Hematopoietic multipotent progenitor cell (in vitro differentiated cells): ENCODE results near the gene STOML1. TPM values are rescaled to one million over a fixed set of nuclear protein-coding genes. Genes with fewer than 3 reads are reported as not detected.

ENCODE experiments used
- DNase-seq, 3 donors: peaks; one replicate each; pipeline ENCODE4 v3.0.0-alpha.2; 2011 to 2015; ENCODE audit warnings: low read depth in 2 of 3, low spot score in 2 of 3
- total RNA-seq: library from RNA; depleted of rRNA; stranded (reverse); fragments of >200 nt; gene quantifications from one replicate; pipeline ENCODE4 v1.2.3, GENCODE V29; 2012

STOML1 gene, protein sequence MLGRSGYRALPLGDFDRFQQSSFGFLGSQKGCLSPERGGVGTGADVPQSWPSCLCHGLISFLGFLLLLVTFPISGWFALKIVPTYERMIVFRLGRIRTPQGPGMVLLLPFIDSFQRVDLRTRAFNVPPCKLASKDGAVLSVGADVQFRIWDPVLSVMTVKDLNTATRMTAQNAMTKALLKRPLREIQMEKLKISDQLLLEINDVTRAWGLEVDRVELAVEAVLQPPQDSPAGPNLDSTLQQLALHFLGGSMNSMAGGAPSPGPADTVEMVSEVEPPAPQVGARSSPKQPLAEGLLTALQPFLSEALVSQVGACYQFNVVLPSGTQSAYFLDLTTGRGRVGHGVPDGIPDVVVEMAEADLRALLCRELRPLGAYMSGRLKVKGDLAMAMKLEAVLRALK
- total RNA-seq = 14.5 TPM

DNA sequence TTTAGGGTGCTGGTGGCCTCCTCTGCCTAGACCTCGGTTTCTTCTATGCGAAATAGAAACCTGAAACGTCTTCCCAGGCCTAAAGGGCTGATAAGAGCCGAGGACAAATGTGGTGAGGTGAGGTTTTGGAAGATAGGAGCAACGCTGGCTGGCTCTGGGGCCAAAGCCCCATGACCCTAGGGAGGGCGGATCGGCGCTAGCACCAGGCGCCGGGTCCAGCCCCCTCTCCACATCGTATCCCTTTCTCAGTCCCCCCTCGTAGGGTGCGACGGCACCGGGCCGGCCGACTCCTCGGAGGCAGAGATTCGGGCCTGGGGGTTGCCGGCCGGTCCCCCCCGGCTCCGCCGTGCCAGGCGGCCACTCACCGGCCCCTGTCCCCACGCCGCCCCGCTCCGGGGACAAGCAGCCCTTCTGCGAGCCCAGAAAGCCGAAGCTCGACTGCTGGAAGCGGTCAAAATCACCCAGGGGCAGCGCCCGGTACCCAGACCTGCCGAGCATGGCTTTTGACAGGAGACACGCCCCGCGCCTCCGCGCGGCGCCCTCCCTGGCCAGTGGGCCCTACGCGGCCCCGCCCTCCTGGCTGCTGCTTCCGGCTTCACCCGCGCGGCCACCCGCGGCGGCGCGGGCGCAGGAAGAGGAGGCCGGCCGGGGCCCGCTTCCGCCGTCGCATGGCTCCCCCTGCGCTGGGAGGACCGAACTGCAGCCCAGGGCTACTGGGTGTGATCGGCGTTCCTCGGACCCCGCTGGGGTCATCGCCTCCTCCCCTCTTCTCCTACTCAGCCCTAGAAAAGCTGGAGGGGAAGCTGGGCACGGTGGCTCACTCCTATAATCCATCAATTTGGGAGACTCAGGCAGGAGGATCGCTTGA lies at the start of gene STOML1:
STOML1 (minus strand) TSS at position 570 of the 868 bp plus-strand sequence; CDS start at position 498, 72 bp downstream.
- peak; percentile 87 to 94 (median 94) for DNase-seq

DNA sequence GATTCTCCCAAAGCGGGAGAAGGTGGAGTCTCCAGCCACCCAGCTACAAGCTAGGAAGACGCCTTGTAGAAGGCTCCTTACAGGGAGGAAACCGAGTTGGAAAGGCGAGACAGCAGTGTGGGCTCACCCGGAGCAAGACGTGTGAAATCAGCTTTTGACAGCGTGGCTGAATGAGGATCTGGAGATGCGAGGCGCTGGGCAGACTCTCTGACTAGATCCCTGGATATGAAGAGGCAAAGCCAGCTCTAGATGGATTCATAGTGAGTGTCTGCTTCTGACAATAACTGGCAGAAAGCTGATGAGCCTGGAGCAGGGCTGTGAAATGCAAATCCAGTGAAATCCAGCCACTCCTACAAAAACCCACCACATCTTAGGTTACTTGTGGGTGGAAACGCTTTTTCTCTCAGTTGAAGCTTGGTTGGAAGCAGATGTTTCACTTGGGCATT lies 49.2 kb upstream of the STOML1 start:
- DNase-seq = no peak

DNA sequence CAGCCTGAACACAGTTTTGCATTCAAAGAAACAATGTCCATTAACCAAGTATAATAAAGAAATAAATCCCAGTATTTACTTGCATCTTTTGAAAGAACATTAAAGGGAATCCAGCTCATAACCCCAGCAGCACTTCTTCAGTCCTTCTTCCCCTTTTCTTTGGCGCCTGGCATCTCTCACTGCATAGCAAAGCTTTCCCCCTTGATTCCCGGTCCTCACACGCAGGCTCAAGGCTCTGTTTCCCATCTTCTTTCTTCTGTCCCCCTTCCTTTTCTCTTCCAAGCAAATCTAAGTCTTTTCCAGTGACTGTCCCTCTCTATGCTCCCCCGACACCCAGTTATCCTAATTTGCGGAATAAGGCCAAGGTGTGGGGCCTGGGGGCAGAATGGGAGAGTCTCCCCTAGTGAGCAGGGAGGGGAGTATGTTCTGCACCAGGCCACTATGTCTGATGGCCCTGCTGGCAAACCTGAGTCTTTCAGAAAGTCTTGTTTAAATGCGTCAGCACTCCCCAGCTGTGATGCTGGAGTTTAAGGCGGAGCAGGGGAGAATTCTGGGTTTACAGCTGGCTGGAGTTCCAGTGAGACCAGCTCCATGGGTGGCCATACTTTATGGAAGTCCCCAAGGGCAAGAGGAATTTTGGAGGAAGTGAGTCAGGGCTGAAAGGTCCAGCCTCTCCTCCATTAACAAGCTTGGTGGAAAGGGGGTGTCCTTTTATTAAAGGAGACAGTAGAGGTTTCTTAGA lies 48.2 kb upstream of the STOML1 start:
- DNase-seq = no peak

DNA sequence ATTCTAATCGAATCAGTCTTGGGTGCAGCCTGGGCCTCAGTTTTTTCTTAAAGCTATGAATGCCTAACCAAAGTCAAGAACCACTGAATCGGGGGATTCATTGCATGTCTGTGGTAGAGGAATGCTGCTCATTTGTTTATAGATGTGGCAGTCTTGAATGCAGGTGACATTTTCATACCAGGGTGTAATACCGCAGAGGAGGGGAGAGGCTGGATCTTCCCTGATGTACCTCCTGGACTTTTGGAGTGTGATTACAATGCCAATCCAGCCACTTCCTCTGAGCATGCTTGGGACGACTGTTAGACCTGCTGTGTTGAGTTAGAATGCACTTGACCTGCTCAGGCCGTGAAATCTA lies 47.5 kb upstream of the STOML1 start:
- DNase-seq = no peak

DNA sequence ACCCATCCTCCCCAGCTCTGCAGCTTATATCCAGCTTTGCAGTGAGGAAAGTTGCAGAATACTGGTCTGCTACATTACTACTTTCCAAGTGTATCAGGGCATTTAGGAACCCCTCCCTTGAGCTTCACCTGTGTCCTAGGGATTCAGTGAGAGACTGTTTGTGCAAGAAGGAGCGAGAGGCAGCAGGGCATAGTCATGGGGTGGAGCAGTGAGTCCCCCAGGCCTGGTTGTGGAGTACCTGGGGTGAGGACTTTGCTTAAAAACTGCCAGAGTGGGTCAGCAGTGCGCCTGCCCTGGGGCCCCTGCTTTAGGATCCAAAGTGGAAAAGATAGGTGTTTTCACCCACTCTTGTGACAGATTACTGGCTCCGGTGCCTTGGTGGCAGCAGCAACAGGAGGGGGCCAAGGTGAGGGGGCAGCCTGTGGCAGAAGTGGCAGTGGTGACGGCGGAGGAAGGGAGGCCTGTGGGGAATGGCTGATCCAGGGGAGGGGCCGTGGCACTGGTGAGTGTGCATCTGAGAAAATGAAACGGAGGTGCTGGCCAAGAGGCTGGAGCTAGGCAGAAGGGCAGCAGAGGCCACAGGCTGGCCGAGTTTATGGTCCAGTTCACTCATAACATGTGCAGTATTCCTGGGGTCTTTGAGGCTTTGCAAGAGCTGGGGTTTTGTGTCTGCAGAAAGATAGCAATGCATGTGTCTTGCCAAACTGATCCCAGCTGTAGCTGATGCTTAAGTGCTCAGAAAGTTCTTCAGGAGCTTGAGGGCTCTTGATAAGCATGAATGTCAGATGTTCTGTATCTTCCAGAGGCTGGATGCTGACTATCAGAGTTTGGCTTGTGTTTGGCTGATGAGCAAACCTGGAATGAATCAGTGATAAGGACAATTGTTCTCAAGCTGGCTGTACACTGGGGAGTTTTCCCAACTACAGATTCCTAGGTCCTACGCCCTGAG lies 46.9 kb upstream of the STOML1 start:
- DNase-seq = no peak

DNA sequence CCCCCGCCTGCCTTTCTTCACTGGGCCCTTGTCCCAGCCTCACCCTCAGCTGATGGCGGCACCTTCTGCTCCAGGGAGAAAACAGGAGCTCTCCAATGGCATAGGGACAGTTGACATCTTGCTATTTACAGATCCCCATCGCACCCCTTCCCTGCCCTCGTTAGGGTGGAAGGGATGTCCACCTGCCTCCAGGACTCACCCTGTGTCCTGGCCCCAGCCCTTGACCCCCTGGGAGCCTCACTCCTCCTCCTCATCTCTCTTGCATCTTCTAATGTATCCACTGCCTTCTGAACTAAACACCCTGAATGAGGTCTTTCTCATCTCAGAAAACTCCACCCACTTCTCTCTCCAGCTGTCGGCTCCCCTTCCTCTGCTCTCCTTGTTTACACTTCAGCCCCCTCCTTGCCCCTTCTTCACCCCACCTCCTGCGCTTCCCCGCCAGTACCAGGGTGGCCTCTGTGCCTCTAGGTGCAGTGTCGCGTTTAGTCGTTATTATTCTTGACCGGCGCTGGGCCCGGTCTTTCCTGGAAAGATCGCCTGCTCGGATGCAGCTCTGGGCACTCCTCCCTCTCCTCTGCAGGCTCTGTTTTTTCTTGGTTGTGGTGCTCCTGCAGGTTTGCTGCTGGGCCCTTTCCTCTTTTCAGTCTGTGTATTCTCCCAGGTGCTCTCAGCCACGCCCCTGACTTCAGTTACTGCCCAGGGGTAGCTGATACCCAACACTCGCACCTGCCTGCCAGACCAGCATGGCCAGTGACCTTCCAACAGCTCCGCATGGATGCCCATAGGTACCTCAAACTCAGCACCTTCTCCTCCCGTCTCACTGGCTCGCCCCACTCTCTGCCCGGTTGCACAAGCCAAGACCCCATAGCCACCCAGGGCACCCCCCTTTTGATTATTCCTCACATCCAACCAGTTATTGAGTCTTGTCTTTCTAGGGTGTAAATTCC lies 45.3 kb upstream of the STOML1 start:
- no peak for DNase-seq

DNA sequence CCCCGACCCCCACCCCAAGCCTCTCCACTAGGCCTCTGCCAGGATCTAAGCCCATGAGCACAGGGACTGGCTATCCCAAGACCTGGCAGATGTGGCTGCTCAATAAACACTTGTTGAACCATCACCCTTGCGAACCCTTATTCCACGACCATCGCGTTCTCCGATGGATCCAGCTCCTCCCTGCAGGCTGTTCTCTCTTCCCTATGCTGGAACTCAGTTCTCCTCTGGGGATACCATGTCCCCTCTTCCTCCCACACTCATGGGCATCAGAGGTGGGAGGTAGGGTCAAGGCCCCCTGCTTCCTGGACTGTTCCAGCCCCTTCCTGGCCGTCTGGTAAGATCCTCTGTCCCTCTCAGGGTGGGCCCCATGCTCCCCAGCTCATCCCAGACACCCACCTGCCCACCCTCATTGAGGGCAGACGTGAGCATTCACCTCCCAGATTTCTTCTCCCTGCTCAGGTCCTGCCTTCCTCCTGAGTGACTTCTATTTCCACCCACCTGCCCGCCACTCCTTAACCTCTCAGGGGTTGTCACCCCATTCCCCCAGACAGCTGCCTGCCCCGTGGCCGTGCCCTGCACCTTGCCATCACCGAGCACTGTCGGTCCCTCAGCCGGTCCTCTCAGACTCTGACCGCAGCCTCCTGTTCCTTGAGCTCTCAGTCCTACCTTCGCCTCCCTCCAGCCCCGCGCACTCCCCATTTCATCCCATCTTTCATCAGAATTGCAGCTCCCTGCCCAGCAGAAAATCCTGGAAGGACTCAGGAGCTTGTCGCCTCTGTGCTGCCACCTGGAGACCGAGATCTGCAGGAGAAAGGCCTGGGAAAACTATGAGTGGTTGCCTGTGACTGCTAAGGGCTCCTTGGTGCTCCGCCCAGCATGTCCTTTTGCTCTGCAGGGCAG lies 44.4 kb upstream of the STOML1 start:
- DNase-seq = no peak

DNA sequence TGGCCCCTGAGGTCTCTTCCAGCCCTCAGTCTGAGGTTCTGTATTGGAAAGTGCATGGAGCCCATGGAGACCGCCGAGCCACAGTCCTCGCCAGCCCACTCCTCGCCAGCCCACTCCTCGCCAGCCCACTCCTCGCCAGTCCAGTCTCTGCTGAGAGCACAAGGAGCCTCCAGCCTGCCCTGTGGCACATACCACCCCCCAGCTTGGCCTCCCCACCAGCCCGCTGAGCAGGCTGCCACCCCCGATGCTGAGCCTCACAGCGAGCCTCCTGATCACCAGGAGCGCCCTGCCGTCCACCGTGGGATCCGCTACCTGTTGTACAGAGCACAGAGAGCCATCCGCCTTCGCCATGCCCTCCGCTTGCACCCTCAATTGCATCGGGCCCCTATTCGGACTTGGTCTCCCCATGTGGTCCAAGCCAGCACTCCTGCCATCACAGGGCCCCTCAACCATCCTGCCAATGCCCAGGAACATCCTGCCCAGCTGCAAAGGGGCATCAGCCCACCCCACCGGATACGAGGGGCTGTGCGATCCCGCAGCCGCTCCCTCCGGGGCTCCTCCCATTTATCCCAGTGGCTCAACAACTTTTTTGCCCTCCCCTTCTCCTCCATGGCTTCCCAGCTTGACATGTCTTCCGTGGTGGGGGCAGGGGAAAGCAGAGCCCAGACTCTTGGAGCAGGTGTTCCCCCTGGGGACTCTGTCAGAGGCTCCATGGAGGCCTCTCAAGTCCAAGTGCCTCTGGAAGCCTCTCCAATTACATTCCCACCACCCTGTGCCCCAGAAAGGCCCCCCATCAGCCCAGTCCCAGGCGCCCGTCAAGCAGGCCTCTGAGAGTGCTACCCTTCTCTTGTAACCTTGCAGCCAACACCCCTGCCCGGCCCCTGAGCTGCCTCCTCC lies 43.3 kb upstream of the STOML1 start:
- no peak for DNase-seq

DNA sequence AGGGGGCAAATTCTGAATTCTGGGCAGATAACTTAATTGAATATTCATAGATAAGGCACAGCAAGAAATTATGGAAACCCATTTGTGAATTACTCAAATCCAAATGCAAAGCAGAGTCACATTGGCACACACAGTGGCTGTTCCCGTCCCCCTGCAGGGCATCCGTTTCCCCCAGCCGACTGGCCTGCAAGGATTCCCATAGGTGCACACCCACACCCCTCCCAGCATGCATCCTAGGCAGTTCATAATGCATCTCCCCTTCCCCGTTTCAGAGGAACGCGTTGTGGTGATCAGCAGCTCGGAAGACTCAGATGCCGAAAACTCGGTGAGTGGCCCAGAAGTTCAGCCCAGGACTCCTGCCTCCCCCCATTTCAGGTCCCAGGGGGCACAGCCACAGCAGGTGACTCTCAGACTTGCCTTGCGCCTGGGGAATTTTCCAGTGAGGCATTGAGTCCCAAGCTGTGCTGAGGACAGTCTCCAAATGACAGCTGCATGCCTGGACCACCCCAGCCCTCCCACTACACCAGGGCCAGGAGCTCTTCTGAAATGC lies 42.2 kb upstream of the STOML1 start:
- no peak for DNase-seq

DNA sequence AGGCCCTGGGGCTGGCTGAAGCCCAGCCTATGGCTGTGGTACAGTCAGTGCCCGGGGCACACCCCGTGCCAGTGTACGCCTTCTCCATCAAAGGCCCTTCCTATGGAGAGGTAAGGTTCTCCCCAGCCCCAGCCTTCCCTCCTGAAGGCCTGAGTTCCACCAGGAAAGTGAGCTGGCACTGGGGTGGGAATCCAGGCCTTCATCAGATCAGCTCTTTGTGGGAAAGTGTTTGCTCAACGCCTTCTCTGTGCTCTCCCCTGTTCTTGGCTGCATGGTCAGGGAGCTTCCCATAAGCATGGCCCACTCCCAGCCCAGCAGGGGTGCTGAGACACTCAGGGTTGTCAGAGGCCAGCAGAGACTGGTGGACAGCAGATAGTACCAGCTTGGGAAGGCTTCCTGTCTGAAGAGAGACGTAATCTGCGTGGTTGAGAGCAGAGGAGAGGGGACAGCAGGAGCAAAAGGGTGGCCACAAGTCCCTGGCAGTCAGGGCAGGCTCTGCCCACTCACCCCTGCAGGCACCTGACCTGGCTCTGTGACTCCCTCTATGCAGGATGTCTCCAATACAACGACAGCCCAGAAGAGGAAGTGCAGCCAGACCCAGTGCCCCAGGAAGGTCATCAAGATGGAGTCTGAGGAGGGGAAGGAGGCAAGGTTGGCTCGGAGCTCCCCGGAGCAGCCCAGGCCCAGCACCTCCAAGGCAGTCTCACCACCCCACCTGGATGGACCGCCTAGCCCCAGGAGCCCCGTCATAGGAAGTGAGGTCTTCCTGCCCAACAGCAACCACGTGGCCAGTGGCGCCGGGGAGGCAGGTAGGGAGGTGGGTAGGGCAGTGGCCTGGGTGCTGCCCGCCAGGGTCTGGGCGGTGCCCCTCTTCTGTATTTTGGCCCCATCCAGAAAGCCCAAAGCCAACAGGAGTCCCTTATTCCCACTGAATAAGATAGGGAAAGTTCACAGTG lies 40.8 kb upstream of the STOML1 start:
- no peak for DNase-seq

DNA sequence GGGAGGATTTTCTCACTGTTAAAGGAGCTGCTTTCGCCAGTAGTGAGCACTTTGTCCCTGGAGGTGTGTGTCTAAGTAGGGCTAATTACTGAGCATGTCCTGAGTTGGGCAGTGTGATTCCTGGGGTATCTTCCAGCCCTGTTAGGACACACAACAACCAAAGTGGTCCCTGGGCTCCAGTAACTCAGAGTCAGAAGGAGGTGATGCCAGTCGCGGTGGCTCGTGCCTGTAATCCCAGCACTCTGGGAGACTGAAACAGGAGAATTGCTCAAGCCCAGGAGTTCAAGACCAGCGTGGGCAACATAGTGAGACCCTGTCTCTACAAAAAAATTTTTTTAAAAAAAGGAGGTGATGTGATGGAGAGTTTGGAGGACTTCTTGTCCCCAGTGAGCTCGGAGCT lies 40.0 kb upstream of the STOML1 start:
- no peak for DNase-seq

DNA sequence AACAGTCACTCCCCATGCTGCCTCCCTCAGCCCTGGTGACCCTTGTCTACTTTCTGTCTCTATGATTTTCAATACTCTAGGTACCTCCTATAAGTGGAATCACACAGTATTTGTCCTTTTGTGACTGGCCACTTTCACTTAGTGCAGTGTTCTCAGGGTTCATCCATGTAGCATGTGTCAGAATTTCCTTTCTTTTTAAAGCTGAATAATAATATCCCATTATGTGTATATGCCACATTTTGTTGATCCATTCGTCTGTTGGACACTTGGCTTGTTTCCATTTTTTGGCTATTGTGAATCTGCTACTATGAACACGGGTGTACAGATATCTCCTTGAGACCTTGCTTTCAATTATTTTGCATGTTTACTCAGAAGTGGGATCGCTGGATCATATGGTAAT lies 36.6 kb upstream of the STOML1 start:
- DNase-seq = no peak

DNA sequence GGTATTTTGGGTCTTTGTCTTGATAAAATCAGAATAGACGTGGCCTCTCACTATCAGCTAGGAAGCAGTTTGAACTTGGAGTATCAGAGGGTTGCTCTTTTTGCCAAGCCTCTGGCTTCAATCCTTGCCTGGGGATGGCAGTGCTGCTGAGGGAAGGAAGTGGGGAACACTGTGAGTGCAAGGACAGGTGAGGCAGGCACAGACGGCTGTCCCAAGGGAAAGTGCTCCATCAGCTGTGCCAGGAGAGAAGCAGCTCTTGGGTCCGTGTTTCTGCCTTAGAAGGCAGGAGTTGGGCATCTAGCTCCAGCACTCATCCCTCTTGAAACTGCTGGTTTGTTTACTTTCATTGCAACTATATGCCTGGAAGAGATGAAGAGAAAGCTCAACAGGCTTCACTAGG lies 35.6 kb upstream of the STOML1 start:
- DNase-seq = no peak

DNA sequence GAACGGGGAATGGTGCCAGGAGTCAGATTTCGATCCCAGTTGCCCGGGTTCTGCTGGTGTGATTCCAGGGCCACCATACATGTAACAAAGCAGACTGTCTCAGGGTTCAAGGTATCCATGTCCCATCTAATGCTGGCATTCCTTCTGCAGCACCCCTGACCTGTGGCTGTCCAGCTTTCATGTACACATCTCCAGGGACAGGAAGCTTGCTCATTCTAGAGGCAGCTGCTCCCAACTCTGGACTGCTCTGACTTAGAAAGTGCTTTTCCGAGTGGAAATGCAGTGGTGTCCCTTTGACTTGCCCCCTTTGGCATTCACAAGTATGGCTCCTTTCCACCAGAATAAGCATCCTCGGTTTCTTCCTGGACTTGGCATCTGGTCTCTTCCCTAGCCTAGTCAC lies 33.3 kb upstream of the STOML1 start:
- DNase-seq = no peak

DNA sequence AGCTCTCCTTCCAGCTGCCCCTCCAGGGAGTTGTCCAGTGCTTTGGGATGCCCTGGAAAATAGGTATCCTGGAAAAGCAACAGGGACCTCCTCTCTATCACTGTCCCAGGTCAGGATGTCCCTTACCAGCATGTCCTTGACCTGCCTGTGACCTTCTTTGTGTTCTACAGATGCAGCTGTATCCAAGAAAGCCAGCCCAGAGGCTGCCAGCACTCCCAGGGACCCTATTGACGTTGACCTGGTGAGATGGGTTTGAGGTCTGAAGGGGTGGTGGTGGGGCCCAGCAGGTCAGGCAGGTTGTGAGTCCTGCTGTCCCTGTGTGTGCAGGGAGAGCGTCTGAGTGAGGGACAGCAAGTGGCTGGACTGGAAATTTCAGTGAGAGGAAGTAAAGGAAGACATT lies 32.6 kb upstream of the STOML1 start:
- DNase-seq = no peak
